Brain microvascular endothelial cell (primary cell): ENCODE data around the gene RAB40C.

Source experiments
- DNase-seq: peaks from one replicate; pipeline ENCODE4 v3.0.0-alpha.2; 2020
- H3K27ac ChIP-seq: fragments of 250-450 bp; sonication (Bioruptor Pico); 2 replicates; pipeline ENCODE4 v1.5.1; 2020; ENCODE audit warnings: mild to moderate bottlenecking, moderate library complexity
- H3K27me3 ChIP-seq: fragments of 250-450 bp; sonication (Bioruptor Pico); replicated peaks from 2 replicates; pipeline ENCODE4 v1.5.1; 2020; ENCODE audit warnings: mild to moderate bottlenecking
- H3K36me3 ChIP-seq: fragments of 250-450 bp; sonication (Bioruptor Pico); replicated peaks from 2 replicates; pipeline ENCODE4 v1.5.1; 2020; ENCODE audit warnings: mild to moderate bottlenecking
- H3K4me3 ChIP-seq: 2 replicates; pipeline ENCODE4 v1.5.1; 2011; ENCODE audit warnings: low read depth, mild to moderate bottlenecking, control low read depth, low read length, moderate library complexity
- in situ Hi-C: cut with HindIII; loops from 2 replicates; pipeline ENCODE4 v1.10.0; 2017; ENCODE audit warnings: low sequenced_read_pairs, low pct_ligation_motif_present
- TF ChIP-seq, protein P1 (sequence below): IDR thresholded peaks from 2 replicates; pipeline ENCODE4 v1.5.1; 2011; ENCODE audit warnings: low read depth, mild to moderate bottlenecking, moderate library complexity, low read length, control low read depth, inconsistent platforms; ENCODE audit errors: missing control alignments

The RAB40C gene

DNA sequence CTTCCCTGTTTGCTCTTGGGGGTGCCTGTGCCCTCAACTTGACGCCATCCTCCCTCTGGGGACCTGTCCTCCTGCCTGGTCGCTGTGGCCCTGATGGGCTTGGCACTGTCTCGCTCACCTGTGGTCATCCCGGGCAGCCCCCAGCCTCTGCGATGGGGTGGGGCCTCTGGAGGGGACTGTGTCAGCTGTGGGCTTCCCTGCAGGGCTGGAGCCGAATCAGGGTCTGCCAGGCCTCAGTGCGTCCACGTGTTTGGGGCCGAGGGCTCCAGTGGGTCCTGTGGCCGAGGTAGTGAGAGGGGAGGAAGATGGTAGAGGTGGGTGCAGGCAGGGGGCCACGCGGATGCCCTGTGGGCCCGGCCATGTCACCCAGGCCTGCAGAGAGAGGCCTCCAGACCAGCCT, 12.1 kb upstream of the RAB40C start:
- TF ChIP-seq, protein P1, sequence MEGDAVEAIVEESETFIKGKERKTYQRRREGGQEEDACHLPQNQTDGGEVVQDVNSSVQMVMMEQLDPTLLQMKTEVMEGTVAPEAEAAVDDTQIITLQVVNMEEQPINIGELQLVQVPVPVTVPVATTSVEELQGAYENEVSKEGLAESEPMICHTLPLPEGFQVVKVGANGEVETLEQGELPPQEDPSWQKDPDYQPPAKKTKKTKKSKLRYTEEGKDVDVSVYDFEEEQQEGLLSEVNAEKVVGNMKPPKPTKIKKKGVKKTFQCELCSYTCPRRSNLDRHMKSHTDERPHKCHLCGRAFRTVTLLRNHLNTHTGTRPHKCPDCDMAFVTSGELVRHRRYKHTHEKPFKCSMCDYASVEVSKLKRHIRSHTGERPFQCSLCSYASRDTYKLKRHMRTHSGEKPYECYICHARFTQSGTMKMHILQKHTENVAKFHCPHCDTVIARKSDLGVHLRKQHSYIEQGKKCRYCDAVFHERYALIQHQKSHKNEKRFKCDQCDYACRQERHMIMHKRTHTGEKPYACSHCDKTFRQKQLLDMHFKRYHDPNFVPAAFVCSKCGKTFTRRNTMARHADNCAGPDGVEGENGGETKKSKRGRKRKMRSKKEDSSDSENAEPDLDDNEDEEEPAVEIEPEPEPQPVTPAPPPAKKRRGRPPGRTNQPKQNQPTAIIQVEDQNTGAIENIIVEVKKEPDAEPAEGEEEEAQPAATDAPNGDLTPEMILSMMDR: no peak
- H3K27me3 ChIP-seq: no peaks in the 10 kb centered on the region
- H3K36me3 ChIP-seq: peaks cover 17% of the 10 kb centered on the region
- H3K4me3 ChIP-seq: no peak overlapping the region
- DNase-seq: no peak
- in situ Hi-C loops: no loop called here
- H3K27ac ChIP-seq: no peak overlapping the region

DNA sequence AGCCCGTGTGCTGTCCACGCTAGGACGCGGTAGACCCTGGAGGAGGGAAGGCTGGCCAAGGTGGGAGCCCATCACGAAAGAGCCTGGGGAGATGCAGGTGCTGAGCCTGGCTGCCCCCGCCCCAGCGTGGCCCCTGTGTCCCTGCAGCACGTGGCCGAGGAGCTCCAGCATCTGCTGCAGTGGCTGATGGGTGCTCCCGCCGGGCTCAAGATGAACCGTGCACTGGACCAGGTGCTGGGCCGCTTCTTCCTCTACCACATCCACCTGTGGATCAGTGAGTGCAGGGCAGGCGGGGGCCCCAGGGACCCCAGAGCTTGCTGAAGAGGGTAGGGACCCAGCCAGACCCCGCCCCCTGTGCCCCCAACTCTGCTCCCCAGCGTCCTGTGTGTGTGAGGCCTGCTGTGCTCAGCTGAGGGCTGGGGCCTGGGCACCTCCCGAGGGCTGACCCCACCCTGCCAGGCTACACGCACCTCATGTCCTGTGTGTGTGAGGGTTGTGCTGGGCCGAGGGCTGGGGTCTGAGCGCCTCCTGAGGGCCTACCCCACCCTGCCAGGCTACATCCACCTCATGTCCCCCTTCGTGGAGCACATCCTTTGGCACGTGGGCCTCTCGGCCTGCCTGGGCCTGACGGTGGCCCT, 11.5 kb upstream of the RAB40C start:
- no peak overlapping the region for H3K4me3 ChIP-seq
- DNase-seq: no peak
- in situ Hi-C loops: no loop called here
- H3K27ac ChIP-seq: no peak overlapping the region
- TF ChIP-seq, protein P1: no peak
- H3K27me3 ChIP-seq: no peaks in the 10 kb centered on the region
- peaks cover 17% of the 10 kb centered on the region for H3K36me3 ChIP-seq

DNA sequence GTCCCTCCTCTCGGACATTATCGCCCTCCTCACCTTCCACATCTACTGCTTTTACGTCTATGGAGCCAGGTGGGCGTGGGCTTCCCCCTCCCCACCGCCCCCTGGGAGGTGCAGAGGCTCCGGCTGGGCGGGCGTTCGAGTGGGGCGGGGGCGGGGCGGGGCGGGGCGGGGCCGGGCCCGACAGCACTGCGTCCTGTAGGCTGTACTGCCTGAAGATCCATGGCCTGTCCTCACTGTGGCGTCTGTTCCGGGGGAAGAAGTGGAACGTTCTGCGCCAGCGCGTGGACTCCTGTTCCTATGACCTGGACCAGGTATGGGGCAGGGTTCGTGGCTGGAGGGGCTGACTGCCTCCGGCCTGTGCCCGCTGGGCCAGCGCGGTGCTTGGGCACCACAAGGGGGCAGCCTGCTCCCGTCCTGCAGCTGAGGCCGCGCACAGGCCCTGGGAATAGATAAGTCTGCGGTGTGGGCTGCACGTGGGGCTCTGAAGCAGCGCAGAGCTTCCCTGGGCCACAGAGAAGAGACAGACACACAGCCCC, 10.9 kb upstream of the RAB40C start:
- peaks cover 17% of the 10 kb centered on the region for H3K36me3 ChIP-seq
- H3K27ac ChIP-seq: no peak overlapping the region
- in situ Hi-C loops: no loop called here
- DNase-seq: peak; percentile 27
- no peak overlapping the region for H3K4me3 ChIP-seq
- TF ChIP-seq, protein P1: peak; percentile 87
- no peaks in the 10 kb centered on the region for H3K27me3 ChIP-seq

DNA sequence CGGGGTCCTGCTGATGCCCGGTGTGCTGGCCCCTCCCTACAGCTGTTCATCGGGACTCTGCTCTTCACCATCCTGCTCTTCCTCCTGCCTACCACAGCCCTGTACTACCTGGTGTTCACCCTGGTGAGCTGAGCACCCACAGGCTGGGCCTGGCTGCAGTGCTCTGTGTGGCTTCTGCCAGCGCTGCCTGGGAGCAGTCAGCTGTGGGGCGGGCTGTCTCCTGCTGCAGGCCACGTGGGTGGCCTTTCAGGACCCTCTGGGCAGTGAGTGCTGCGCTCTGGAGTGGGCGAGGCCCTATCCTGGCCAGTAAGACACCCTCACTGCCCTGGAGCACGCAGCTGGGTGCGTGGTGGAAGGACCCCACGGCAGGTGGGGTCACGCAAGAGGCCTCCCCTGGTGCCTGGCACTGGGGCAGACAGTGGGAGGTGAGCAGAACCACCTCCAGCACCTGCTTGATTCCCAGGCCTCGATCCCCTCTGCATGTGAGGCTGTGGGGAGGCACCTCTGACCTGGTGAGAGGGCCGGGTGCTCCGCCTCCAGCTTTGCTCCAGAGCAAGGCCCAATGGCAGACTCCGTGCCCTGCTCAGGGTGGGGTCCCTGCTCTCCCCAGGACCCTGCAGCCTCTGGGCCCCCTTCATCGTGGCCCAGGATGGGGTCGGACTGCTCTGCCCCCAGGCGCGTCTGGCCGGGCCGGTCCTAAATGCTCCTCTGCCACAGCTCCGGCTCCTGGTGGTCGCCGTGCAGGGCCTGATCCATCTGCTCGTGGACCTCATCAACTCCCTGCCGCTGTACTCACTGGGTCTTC, 9.5 kb upstream of the RAB40C start:
- Histone ChIP-seq H3K27me3 (no peaks in the 10 kb centered on the region), H3K4me3 (no peak overlapping the region), H3K27ac (no peak overlapping the region), H3K36me3 (peaks cover 8% of the 10 kb centered on the region)
- no peak for DNase-seq
- in situ Hi-C loops: no loop called here
- TF ChIP-seq, protein P1: no peak

DNA sequence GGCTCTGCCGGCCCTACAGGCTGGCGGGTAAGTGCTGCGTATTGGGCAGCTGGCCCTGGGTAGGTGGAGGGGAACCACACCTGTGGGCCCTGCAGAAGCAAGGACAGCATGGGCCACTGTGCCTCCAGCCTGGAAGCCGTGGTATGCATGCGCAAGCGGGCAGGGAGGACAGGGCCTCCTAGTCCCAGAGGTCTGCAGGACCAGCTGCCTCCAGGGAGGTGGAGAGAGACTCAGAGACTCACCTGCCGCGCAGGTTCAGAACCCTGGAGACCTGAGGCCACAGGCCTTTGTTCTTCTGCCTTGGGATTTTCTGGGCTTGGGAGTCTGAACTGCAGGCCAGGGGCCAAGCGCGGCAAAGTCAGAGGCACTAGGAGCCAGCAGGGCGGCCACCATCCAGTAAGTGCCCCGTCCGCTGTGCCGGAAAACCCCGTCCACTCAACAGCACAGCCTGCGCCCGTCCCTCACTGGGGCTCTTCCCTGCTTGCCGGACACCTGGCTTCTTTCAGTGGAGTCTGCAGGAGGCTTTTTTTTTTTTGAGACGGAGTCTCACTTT, 8.8 kb upstream of the RAB40C start:
- H3K27ac ChIP-seq: no peak overlapping the region
- TF ChIP-seq, protein P1: no peak
- in situ Hi-C loops: no loop called here
- no peak for DNase-seq
- H3K27me3 ChIP-seq: no peaks in the 10 kb centered on the region
- no peak overlapping the region for H3K4me3 ChIP-seq
- H3K36me3 ChIP-seq: peaks cover under 1% of the 10 kb centered on the region
